ENCODE data around the gene KLHL11. TPM values are rescaled to one million over a fixed set of nuclear protein-coding genes. Genes with fewer than 3 reads are reported as not detected.
"Not testable (repeated sequence)": the region's sequence is repeated elsewhere in the genome, so short reads cannot be mapped to it uniquely, and the experiment has no call there.

KLHL11 gene
- total RNA-seq, 2 experiments from 2014 or later = 13.6 to 14.8 TPM

- no peak for ATAC-seq (ENCODE audit: low read depth)
- peaks cover 32% of the 10 kb centered on the region for H3K36me3 Mint-ChIP-seq
These were observed 8.5 kb upstream of the KLHL11 start for GRCh38 chr17:41873559-41874292.

GRCh38 chr17:41871789-41872188 is 6.6 kb upstream of the KLHL11 start:
- H3K36me3 Mint-ChIP-seq = peaks cover 31% of the 10 kb centered on the region
- DNase-seq (no peak), ATAC-seq (ENCODE audit: low read depth) (no peak)
- peaks cover 14% of the 10 kb centered on the region for H3K4me1 Mint-ChIP-seq
- no peaks in the 10 kb centered on the region for H3K9me3 Mint-ChIP-seq
- H3K27ac Mint-ChIP-seq = no peak overlapping the region
- no peaks in the 10 kb centered on the region for H3K27me3 Mint-ChIP-seq
- no peak overlapping the region for H3K4me3 Mint-ChIP-seq
- POLR2A ChIA-PET = interaction anchor here (1.1 kb wide), 1 partner anchor 9 kb away, joined by 3 read pairs; no protein-coding TSS in a partner anchor

More at GRCh38 chr17:41873559-41874292, 8.5 kb upstream of the KLHL11 start:
- Mint-ChIP-seq H3K9me3 (no peaks in the 10 kb centered on the region), H3K4me3 (no peak overlapping the region), H3K4me1 (peaks cover 7% of the 10 kb centered on the region), H3K27ac (no peak overlapping the region), H3K27me3 (no peaks in the 10 kb centered on the region)
- POLR2A ChIA-PET = interaction anchor here (0.8 to 1.3 kb wide), 2 partner anchors 9 to 144 kb away, joined by 3 read pairs; partner anchors contain the start of genes DNAJC7 and KLHL11
- DNase-seq = no peak

GRCh38 chr17:41870627-41871026 is 5.4 kb upstream of the KLHL11 start:
- no peak overlapping the region for H3K4me3 Mint-ChIP-seq
- DNase-seq = no peak
- ATAC-seq (ENCODE audit: low read depth) = no peak
- peaks cover 15% of the 10 kb centered on the region for H3K4me1 Mint-ChIP-seq
- peak overlapping the region; percentile 3 for H3K27ac Mint-ChIP-seq
- POLR2A ChIA-PET = no interaction called here
- no peaks in the 10 kb centered on the region for H3K27me3 Mint-ChIP-seq
- H3K36me3 Mint-ChIP-seq = peaks cover 31% of the 10 kb centered on the region
- no peaks in the 10 kb centered on the region for H3K9me3 Mint-ChIP-seq

- DNase-seq = no peak
- H3K4me1 Mint-ChIP-seq = peaks cover 17% of the 10 kb centered on the region
- no peaks in the 10 kb centered on the region for H3K9me3 Mint-ChIP-seq
- H3K36me3 Mint-ChIP-seq = peaks cover 31% of the 10 kb centered on the region
- POLR2A ChIA-PET = no interaction called here
- peak overlapping the region; percentile 34 for H3K27ac Mint-ChIP-seq
- no peak for ATAC-seq (ENCODE audit: low read depth)
- H3K27me3 Mint-ChIP-seq = no peaks in the 10 kb centered on the region
- no peak overlapping the region for H3K4me3 Mint-ChIP-seq
These were observed 4.9 kb upstream of the KLHL11 start for GRCh38 chr17:41870097-41870496.

- no peak overlapping the region for H3K4me3 Mint-ChIP-seq
- no peaks in the 10 kb centered on the region for H3K27me3 Mint-ChIP-seq
- H3K4me1 Mint-ChIP-seq = peaks cover 17% of the 10 kb centered on the region
- no peaks in the 10 kb centered on the region for H3K9me3 Mint-ChIP-seq
- no peak for ATAC-seq (ENCODE audit: low read depth)
- POLR2A ChIA-PET = no interaction called here
- H3K36me3 Mint-ChIP-seq = peaks cover 28% of the 10 kb centered on the region
- no peak overlapping the region for H3K27ac Mint-ChIP-seq
- no peak for DNase-seq
These were observed 4.2 kb upstream of the KLHL11 start for GRCh38 chr17:41869426-41869825.

GRCh38 chr17:41868568-41868967 is 3.3 kb upstream of the KLHL11 start:
- Mint-ChIP-seq H3K36me3 (peaks cover 28% of the 10 kb centered on the region), H3K27me3 (no peaks in the 10 kb centered on the region), H3K4me1 (peaks cover 17% of the 10 kb centered on the region), H3K27ac (peak overlapping the region; percentile 50), H3K9me3 (no peaks in the 10 kb centered on the region), H3K4me3 (no peak overlapping the region)
- POLR2A ChIA-PET = no interaction called here
- ATAC-seq (ENCODE audit: low read depth) (no peak), DNase-seq (no peak)

- POLR2A ChIA-PET = interaction anchor here (0.6 to 1.8 kb wide), 14 partner anchors 8 to 200 kb away, joined by 3 to 7 read pairs (median 4); partner anchors contain the start of genes DNAJC7, EIF1 and P3H4
- Mint-ChIP-seq H3K27ac (peak overlapping the region; percentile 86), H3K36me3 (peaks cover 14% of the 10 kb centered on the region), H3K9me3 (no peaks in the 10 kb centered on the region), H3K4me3 (no peak overlapping the region), H3K4me1 (peaks cover 22% of the 10 kb centered on the region), H3K27me3 (no peaks in the 10 kb centered on the region)
- no peak for DNase-seq
- no peak for ATAC-seq (ENCODE audit: low read depth)
These were observed 322 bp upstream of the KLHL11 start for GRCh38 chr17:41865596-41865893.

- peaks cover 14% of the 10 kb centered on the region for H3K36me3 Mint-ChIP-seq
- H3K27ac Mint-ChIP-seq = no peak overlapping the region
- no peaks in the 10 kb centered on the region for H3K27me3 Mint-ChIP-seq
- POLR2A ChIA-PET = interaction anchor here (0.6 to 1.8 kb wide), 15 partner anchors 9 to 201 kb away, joined by 3 to 7 read pairs (median 3); partner anchors contain the start of genes CNP, DNAJC7, EIF1 and P3H4
- no peak overlapping the region for H3K4me3 Mint-ChIP-seq
- no peak for ATAC-seq (ENCODE audit: low read depth)
- peaks cover 21% of the 10 kb centered on the region for H3K4me1 Mint-ChIP-seq
- no peak for DNase-seq
- H3K9me3 Mint-ChIP-seq = no peaks in the 10 kb centered on the region
These were observed 756 bp downstream of the KLHL11 start for GRCh38 chr17:41864498-41864835.

- Mint-ChIP-seq H3K9me3 (no peaks in the 10 kb centered on the region), H3K4me1 (peaks cover 13% of the 10 kb centered on the region), H3K27me3 (no peaks in the 10 kb centered on the region), H3K4me3 (no peak overlapping the region), H3K36me3 (peaks cover 8% of the 10 kb centered on the region), H3K27ac (no peak overlapping the region)
- DNase-seq (peak; percentile 38), ATAC-seq (ENCODE audit: low read depth) (peak; percentile 18)
- POLR2A ChIA-PET = interaction anchor here (0.6 to 0.7 kb wide), 2 partner anchors 67 to 1798 kb away, joined by 3 to 4 read pairs; partner anchors contain the start of gene ODAD4
These were observed 2.0 kb downstream of the KLHL11 start for GRCh38 chr17:41863074-41863848.

- Mint-ChIP-seq H3K9me3 (no peaks in the 10 kb centered on the region), H3K36me3 (peaks cover 2% of the 10 kb centered on the region), H3K4me1 (peaks cover 6% of the 10 kb centered on the region), H3K27ac (no peak overlapping the region), H3K4me3 (no peak overlapping the region), H3K27me3 (no peaks in the 10 kb centered on the region)
- POLR2A ChIA-PET = no interaction called here
- ATAC-seq (ENCODE audit: low read depth) (no peak), DNase-seq (no peak)
These were observed 4.8 kb downstream of the KLHL11 start for GRCh38 chr17:41860254-41860931.

GRCh38 chr17:41851382-41851781 is 13.8 kb downstream of the KLHL11 start:
- ATAC-seq (ENCODE audit: low read depth); DNase-seq; H3K4me3 Mint-ChIP-seq; H3K9me3 Mint-ChIP-seq; POLR2A ChIA-PET; H3K27ac Mint-ChIP-seq; H3K4me1 Mint-ChIP-seq; H3K27me3 Mint-ChIP-seq: not testable (repeated sequence)
- H3K36me3 Mint-ChIP-seq = peaks cover 13% of the 10 kb centered on the region

GRCh38 chr17:41849251-41849990 is 15.8 kb downstream of the KLHL11 start:
- Mint-ChIP-seq H3K36me3 (peaks cover 11% of the 10 kb centered on the region), H3K27ac (no peak overlapping the region), H3K9me3 (no peaks in the 10 kb centered on the region), H3K4me1 (peaks cover 4% of the 10 kb centered on the region), H3K4me3 (no peak overlapping the region), H3K27me3 (no peaks in the 10 kb centered on the region)
- DNase-seq (no peak), ATAC-seq (ENCODE audit: low read depth) (no peak)
- POLR2A ChIA-PET = no interaction called here

GRCh38 chr17:41848788-41849187 is 16.4 kb downstream of the KLHL11 start:
- H3K4me3 Mint-ChIP-seq = no peak overlapping the region
- POLR2A ChIA-PET = no interaction called here
- H3K36me3 Mint-ChIP-seq = peaks cover 6% of the 10 kb centered on the region
- ATAC-seq (ENCODE audit: low read depth) = no peak
- no peak for DNase-seq
- H3K27ac Mint-ChIP-seq = no peak overlapping the region
- no peaks in the 10 kb centered on the region for H3K27me3 Mint-ChIP-seq
- no peaks in the 10 kb centered on the region for H3K9me3 Mint-ChIP-seq
- H3K4me1 Mint-ChIP-seq = peaks cover 4% of the 10 kb centered on the region
